ENCODE measurements around the gene DPEP2.
"Not testable (repeated sequence)": the region's sequence is repeated elsewhere in the genome, so short reads cannot be mapped to it uniquely, and the experiment has no call there.

Gene DPEP2

GRCh38 chr16:68009872-68010271 is 10.6 kb upstream of the DPEP2 start:
- H3K4me1 ChIP-seq (ENCODE audit: control extremely low read depth in 1 of 4, control insufficient read depth in 4 of 4, insufficient read depth in 4 of 4, low read length in 3 of 4) = peaks cover 9 to 40% (median 32%) of the 10 kb centered on the region in 4 experiments
- H3K4me3 ChIP-seq (ENCODE audit: control insufficient read depth in 1 of 7, extremely low read depth in 1 of 7, insufficient read depth in 4 of 7, low read depth in 2 of 7, low read length in 6 of 7); H3K36me3 ChIP-seq (ENCODE audit: control insufficient read depth in 4 of 4, insufficient read depth in 4 of 4, low read length in 3 of 4); H3K27me3 ChIP-seq (replicated peaks in 2 of 5; ENCODE audit: control insufficient read depth in 4 of 5, insufficient read depth in 5 of 5, low read length in 4 of 5); H3K9me3 ChIP-seq (ENCODE audit: control extremely low read depth in 1 of 5, control insufficient read depth in 4 of 5, insufficient read depth in 2 of 5, low read depth in 1 of 5, low read length in 4 of 5); H3K27ac ChIP-seq (ENCODE audit: insufficient read depth in 1 of 2, low read depth in 1 of 2, low read length in 2 of 2, poor library complexity in 1 of 2, severe bottlenecking in 2 of 2); DNase-seq; POLR2A ChIA-PET: not testable (repeated sequence)
- WGBS (ENCODE audit: insufficient coverage) = 100% methylated on average over 2 of the region's 4 CpGs
- CTCF ChIA-PET = interaction anchor here (1.0 kb wide), 1 partner anchor 10 kb away, joined by 4 read pairs; no protein-coding TSS in a partner anchor

GRCh38 chr16:68009157-68009735 is 10.0 kb upstream of the DPEP2 start:
- no peak for DNase-seq
- no peaks in the 10 kb centered on the region for H3K27me3 ChIP-seq (replicated peaks in 2 of 5; ENCODE audit: control insufficient read depth in 4 of 5, insufficient read depth in 5 of 5, low read length in 4 of 5)
- 96% methylated on average over 8 of the region's 9 CpGs for WGBS (ENCODE audit: insufficient coverage)
- no peak overlapping the region for H3K27ac ChIP-seq (ENCODE audit: insufficient read depth in 1 of 2, low read depth in 1 of 2, low read length in 2 of 2, poor library complexity in 1 of 2, severe bottlenecking in 2 of 2)
- no peaks in the 10 kb centered on the region for H3K9me3 ChIP-seq (ENCODE audit: control extremely low read depth in 1 of 5, control insufficient read depth in 4 of 5, insufficient read depth in 2 of 5, low read depth in 1 of 5, low read length in 4 of 5)
- no peaks in the 10 kb centered on the region for H3K36me3 ChIP-seq (ENCODE audit: control insufficient read depth in 4 of 4, insufficient read depth in 4 of 4, low read length in 3 of 4)
- CTCF ChIA-PET = interaction anchor here (1.0 kb wide), 2 partner anchors 17 to 28 kb away, joined by 3 read pairs; partner anchors contain the start of gene DPEP3
- peaks cover 9 to 41% (median 31%) of the 10 kb centered on the region in 4 experiments for H3K4me1 ChIP-seq (ENCODE audit: control extremely low read depth in 1 of 4, control insufficient read depth in 4 of 4, insufficient read depth in 4 of 4, low read length in 3 of 4)
- H3K4me3 ChIP-seq (ENCODE audit: control insufficient read depth in 1 of 7, extremely low read depth in 1 of 7, insufficient read depth in 4 of 7, low read depth in 2 of 7, low read length in 6 of 7) = no peak overlapping the region
- POLR2A ChIA-PET = no interaction called here

GRCh38 chr16:68005786-68006286 is 6.6 kb upstream of the DPEP2 start:
- H3K4me1 ChIP-seq (ENCODE audit: control extremely low read depth in 1 of 4, control insufficient read depth in 4 of 4, insufficient read depth in 4 of 4, low read length in 3 of 4) = peaks cover 0 to 23% (median 17%) of the 10 kb centered on the region in 4 experiments
- H3K36me3 ChIP-seq (ENCODE audit: control insufficient read depth in 4 of 4, insufficient read depth in 4 of 4, low read length in 3 of 4) = no peaks in the 10 kb centered on the region
- no peaks in the 10 kb centered on the region for H3K9me3 ChIP-seq (ENCODE audit: control extremely low read depth in 1 of 5, control insufficient read depth in 4 of 5, insufficient read depth in 2 of 5, low read depth in 1 of 5, low read length in 4 of 5)
- ChIA-PET CTCF (interaction anchor here (1.1 to 2.4 kb wide), 8 partner anchors 11 to 64 kb away, joined by 3 to 8 read pairs (median 5); no protein-coding TSS in a partner anchor), POLR2A (interaction anchor here (0.6 to 1.2 kb wide), 5 partner anchors 12 to 971 kb away, joined by 3 to 7 read pairs (median 3); partner anchors contain the start of genes DDX28 and DUS2)
- WGBS (ENCODE audit: insufficient coverage) = 13% methylated on average over 4 of the region's 6 CpGs
- peak overlapping the region in 1 of 7 experiments; percentile 19 for H3K4me3 ChIP-seq (ENCODE audit: control insufficient read depth in 1 of 7, extremely low read depth in 1 of 7, insufficient read depth in 4 of 7, low read depth in 2 of 7, low read length in 6 of 7)
- peak overlapping the region in 1 of 2 experiments; percentile 69 for H3K27ac ChIP-seq (ENCODE audit: insufficient read depth in 1 of 2, low read depth in 1 of 2, low read length in 2 of 2, poor library complexity in 1 of 2, severe bottlenecking in 2 of 2)
- peak; percentile 50 to 85 (median 82) for DNase-seq
- no peaks in the 10 kb centered on the region for H3K27me3 ChIP-seq (replicated peaks in 2 of 5; ENCODE audit: control insufficient read depth in 4 of 5, insufficient read depth in 5 of 5, low read length in 4 of 5)

- H3K4me1 ChIP-seq (ENCODE audit: control extremely low read depth in 1 of 4, control insufficient read depth in 4 of 4, insufficient read depth in 4 of 4, low read length in 3 of 4) = peaks cover 5 to 29% (median 23%) of the 10 kb centered on the region in 4 experiments
- H3K9me3 ChIP-seq (ENCODE audit: control extremely low read depth in 1 of 5, control insufficient read depth in 4 of 5, insufficient read depth in 2 of 5, low read depth in 1 of 5, low read length in 4 of 5) = no peaks in the 10 kb centered on the region
- no peak overlapping the region for H3K4me3 ChIP-seq (ENCODE audit: control insufficient read depth in 1 of 7, extremely low read depth in 1 of 7, insufficient read depth in 4 of 7, low read depth in 2 of 7, low read length in 6 of 7)
- H3K36me3 ChIP-seq (ENCODE audit: control insufficient read depth in 4 of 4, insufficient read depth in 4 of 4, low read length in 3 of 4) = no peaks in the 10 kb centered on the region
- 94% methylated on average over 3 of the region's 9 CpGs for WGBS (ENCODE audit: insufficient coverage)
- no peaks in the 10 kb centered on the region for H3K27me3 ChIP-seq (replicated peaks in 2 of 5; ENCODE audit: control insufficient read depth in 4 of 5, insufficient read depth in 5 of 5, low read length in 4 of 5)
- H3K27ac ChIP-seq (ENCODE audit: insufficient read depth in 1 of 2, low read depth in 1 of 2, low read length in 2 of 2, poor library complexity in 1 of 2, severe bottlenecking in 2 of 2) = peak overlapping the region in 1 of 2 experiments; percentile 69
- DNase-seq = no peak
- ChIA-PET POLR2A (interaction anchor here (0.6 to 1.2 kb wide), 2 partner anchors 17 to 971 kb away, joined by 3 to 7 read pairs; partner anchors contain the start of genes DDX28 and DUS2), CTCF (interaction anchor here (1.2 to 2.4 kb wide), 6 partner anchors 10 to 63 kb away, joined by 3 to 8 read pairs (median 4); no protein-coding TSS in a partner anchor)
Measured at GRCh38 chr16:68005211-68005610, 5.9 kb upstream of the DPEP2 start.

- Histone ChIP-seq H3K27me3 (replicated peaks in 2 of 5; ENCODE audit: control insufficient read depth in 4 of 5, insufficient read depth in 5 of 5, low read length in 4 of 5) (no peaks in the 10 kb centered on the region), H3K27ac (ENCODE audit: insufficient read depth in 1 of 2, low read depth in 1 of 2, low read length in 2 of 2, poor library complexity in 1 of 2, severe bottlenecking in 2 of 2) (no peak overlapping the region), H3K4me1 (ENCODE audit: control extremely low read depth in 1 of 4, control insufficient read depth in 4 of 4, insufficient read depth in 4 of 4, low read length in 3 of 4) (peaks cover 12 to 51% (median 44%) of the 10 kb centered on the region in 4 experiments), H3K4me3 (ENCODE audit: control insufficient read depth in 1 of 7, extremely low read depth in 1 of 7, insufficient read depth in 4 of 7, low read depth in 2 of 7, low read length in 6 of 7) (no peak overlapping the region), H3K36me3 (ENCODE audit: control insufficient read depth in 4 of 4, insufficient read depth in 4 of 4, low read length in 3 of 4) (no peaks in the 10 kb centered on the region), H3K9me3 (ENCODE audit: control extremely low read depth in 1 of 5, control insufficient read depth in 4 of 5, insufficient read depth in 2 of 5, low read depth in 1 of 5, low read length in 4 of 5) (no peaks in the 10 kb centered on the region)
- CTCF ChIA-PET = interaction anchor here (0.6 to 2.9 kb wide), 8 partner anchors 9 to 1117 kb away, joined by 3 to 8 read pairs (median 3); partner anchors contain the start of genes DDX28 and DUS2
- DNase-seq = no peak
- POLR2A ChIA-PET = no interaction called here
- WGBS (ENCODE audit: insufficient coverage) = 100% methylated on average over 2 of the region's 4 CpGs
Measured at GRCh38 chr16:68003031-68003430, 3.7 kb upstream of the DPEP2 start.

GRCh38 chr16:68000450-68000849 is 1.2 kb upstream of the DPEP2 start:
- ChIA-PET CTCF (interaction anchor here (0.8 to 5.7 kb wide), 4 partner anchors 10 to 184 kb away, joined by 3 to 35 read pairs (median 9); partner anchors contain the start of gene DPEP2NB), POLR2A (interaction anchor here (0.6 kb wide), 1 partner anchor 23 kb away, joined by 3 read pairs; the partner anchor contains the start of genes DDX28 and DUS2)
- Histone ChIP-seq H3K27me3 (replicated peaks in 2 of 5; ENCODE audit: control insufficient read depth in 4 of 5, insufficient read depth in 5 of 5, low read length in 4 of 5) (no peaks in the 10 kb centered on the region), H3K27ac (ENCODE audit: insufficient read depth in 1 of 2, low read depth in 1 of 2, low read length in 2 of 2, poor library complexity in 1 of 2, severe bottlenecking in 2 of 2) (peak overlapping the region in 1 of 2 experiments; percentile 28), H3K4me3 (ENCODE audit: control insufficient read depth in 1 of 7, extremely low read depth in 1 of 7, insufficient read depth in 4 of 7, low read depth in 2 of 7, low read length in 6 of 7) (peak overlapping the region in 2 of 7 experiments; percentile 25 to 31), H3K9me3 (ENCODE audit: control extremely low read depth in 1 of 5, control insufficient read depth in 4 of 5, insufficient read depth in 2 of 5, low read depth in 1 of 5, low read length in 4 of 5) (peaks cover 0 to 3% (median 0%) of the 10 kb centered on the region in 5 experiments), H3K36me3 (ENCODE audit: control insufficient read depth in 4 of 4, insufficient read depth in 4 of 4, low read length in 3 of 4) (no peaks in the 10 kb centered on the region), H3K4me1 (ENCODE audit: control extremely low read depth in 1 of 4, control insufficient read depth in 4 of 4, insufficient read depth in 4 of 4, low read length in 3 of 4) (peaks cover 12 to 43% (median 37%) of the 10 kb centered on the region in 4 experiments)
- peak in 1 of 3 donors; percentile 19 for DNase-seq
- 58% methylated on average over 2 of the region's 3 CpGs for whole genome bisulfite sequencing (ENCODE audit: insufficient coverage)
